ENCODE data around the gene ULK1. TPM values are rescaled to one million over a fixed set of nuclear protein-coding genes. Genes with fewer than 3 reads are reported as not detected.

ULK1 gene
- total RNA-seq, 1 donor from 2014 or later, result 7.3 TPM

GRCh38 chr12:131917711-131918306 is 23.4 kb downstream of the ULK1 start:
- DNase-seq (ENCODE audit: low spot score in 2 of 2), result no peak

GRCh38 chr12:131918311-131919050 is 24.1 kb downstream of the ULK1 start:
- DNase-seq (ENCODE audit: low spot score in 2 of 2), result peak in 1 of 2 donors; percentile 58
- FAIRE-seq, result no peak

More at GRCh38 chr12:131917711-131918306, 23.4 kb downstream of the ULK1 start:
- no peak for FAIRE-seq

- DNase-seq (ENCODE audit: low spot score in 2 of 2), result peak in 1 of 2 donors; percentile 24
- FAIRE-seq, result no peak
Measured at GRCh38 chr12:131919051-131919347, 24.6 kb downstream of the ULK1 start.

GRCh38 chr12:131919366-131920156 is 25.1 kb downstream of the ULK1 start:
- DNase-seq (ENCODE audit: low spot score in 2 of 2) (peak in 1 of 2 donors; percentile 33), FAIRE-seq (no peak)

- no peak for FAIRE-seq
- DNase-seq (ENCODE audit: low spot score in 2 of 2), result no peak
Measured at GRCh38 chr12:131920157-131920508, 25.7 kb downstream of the ULK1 start.

GRCh38 chr12:131920902-131921840 is 26.7 kb downstream of the ULK1 start:
- DNase-seq (ENCODE audit: low spot score in 2 of 2), result peak in 1 of 2 donors; percentile 24
- no peak for FAIRE-seq

GRCh38 chr12:131921866-131922769 is 27.7 kb downstream of the ULK1 start:
- FAIRE-seq, result no peak

GRCh38 chr12:131922772-131923171 is 28.4 kb downstream of the ULK1 start:
- DNase-seq (ENCODE audit: low spot score in 2 of 2) (no peak), FAIRE-seq (no peak)

More at GRCh38 chr12:131921866-131922769, 27.7 kb downstream of the ULK1 start:
- DNase-seq (ENCODE audit: low spot score in 2 of 2), result peak in 1 of 2 donors; percentile 15

- DNase-seq (ENCODE audit: low spot score in 2 of 2) (no peak), FAIRE-seq (no peak)
Measured at GRCh38 chr12:131923260-131923659, 28.8 kb downstream of the ULK1 start.

- DNase-seq (ENCODE audit: low spot score in 2 of 2) (no peak), FAIRE-seq (no peak)
Measured at GRCh38 chr12:131927110-131928079, 33.0 kb downstream of the ULK1 start.

GRCh38 chr12:131928080-131928710 is 33.8 kb downstream of the ULK1 start:
- DNase-seq (ENCODE audit: low spot score in 2 of 2) (no peak), FAIRE-seq (no peak)

GRCh38 chr12:131928711-131929580 is 34.5 kb downstream of the ULK1 start, which contains the start of gene PUS1:
Gene PUS1 (plus strand): TSS chr12:131929276. CDS start chr12:131929723, 447 bp downstream.
- FAIRE-seq (no peak), DNase-seq (ENCODE audit: low spot score in 2 of 2) (peak; percentile 100)

- FAIRE-seq (no peak), DNase-seq (ENCODE audit: low spot score in 2 of 2) (peak; percentile 31 to 35)
Measured at GRCh38 chr12:131929581-131930456, 35.4 kb downstream of the ULK1 start.

GRCh38 chr12:131930510-131930909 is 36.1 kb downstream of the ULK1 start:
- FAIRE-seq (no peak), DNase-seq (ENCODE audit: low spot score in 2 of 2) (no peak)

GRCh38 chr12:131933387-131933786 is 39.0 kb downstream of the ULK1 start:
- DNase-seq (ENCODE audit: low spot score in 2 of 2), result no peak
- FAIRE-seq, result no peak

GRCh38 chr12:131934535-131934934 is 40.1 kb downstream of the ULK1 start:
- FAIRE-seq, result no peak
- DNase-seq (ENCODE audit: low spot score in 2 of 2), result no peak

Data from frontal cortex (tissue), 4 donors.